Vagina (tissue), 2 donors: ENCODE data around the gene PRMT2.

ENCODE experiments used
- POLR2A ChIP-seq, 2 donors: fragments of 450-650 bp; IDR thresholded peaks; one replicate each; pipeline ENCODE4 v1.6.1; 2017; ENCODE audit warnings: antibody characterized with exemption in 2 of 2, mild to moderate bottlenecking in 2 of 2, moderate library complexity in 2 of 2
- POLR2AphosphoS5 ChIP-seq, 2 donors: sonication (generic); formaldehyde crosslinking; IDR thresholded peaks; one replicate each; pipeline ENCODE4 v1.9.0; 2017; ENCODE audit warnings: antibody characterized with exemption in 2 of 2, mild to moderate bottlenecking in 2 of 2, low read depth in 1 of 2; ENCODE audit not compliant: insufficient read depth in 1 of 2
- TF ChIP-seq, protein P1 (sequence below), 3 experiments: fragments of 450-650 bp in 2 of 3; fragments of 200-600 bp in 1 of 3; sonication (generic) in 1 of 3; IDR thresholded peaks; one replicate each; pipeline ENCODE4 v1.5.1; 2017 to 2019; ENCODE audit warnings: antibody characterized with exemption in 3 of 3, mild to moderate bottlenecking in 2 of 3, moderate library complexity in 2 of 3

DNA sequence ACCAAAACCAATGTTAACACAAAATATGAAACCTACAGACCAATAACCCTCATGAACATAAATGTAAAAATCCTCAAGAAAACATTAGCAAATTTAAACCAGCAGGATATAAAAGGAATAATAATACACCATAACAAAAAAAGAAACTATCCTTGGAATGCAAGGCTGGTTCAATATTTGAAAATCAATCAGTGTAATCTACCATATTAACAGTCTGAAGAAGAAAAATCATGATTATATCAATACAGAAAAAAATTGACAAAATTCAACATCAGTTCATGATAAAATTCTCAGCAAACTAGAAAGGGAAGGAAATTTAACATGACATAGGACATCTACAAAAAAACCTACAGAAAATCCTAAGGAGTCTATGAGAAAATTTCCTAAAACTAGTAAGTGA, 19.8 kb downstream of the PRMT2 start:
- TF ChIP-seq POLR2A (IDR thresholded peaks at IDR 0.05) = no peak
- TF ChIP-seq, protein P1, sequence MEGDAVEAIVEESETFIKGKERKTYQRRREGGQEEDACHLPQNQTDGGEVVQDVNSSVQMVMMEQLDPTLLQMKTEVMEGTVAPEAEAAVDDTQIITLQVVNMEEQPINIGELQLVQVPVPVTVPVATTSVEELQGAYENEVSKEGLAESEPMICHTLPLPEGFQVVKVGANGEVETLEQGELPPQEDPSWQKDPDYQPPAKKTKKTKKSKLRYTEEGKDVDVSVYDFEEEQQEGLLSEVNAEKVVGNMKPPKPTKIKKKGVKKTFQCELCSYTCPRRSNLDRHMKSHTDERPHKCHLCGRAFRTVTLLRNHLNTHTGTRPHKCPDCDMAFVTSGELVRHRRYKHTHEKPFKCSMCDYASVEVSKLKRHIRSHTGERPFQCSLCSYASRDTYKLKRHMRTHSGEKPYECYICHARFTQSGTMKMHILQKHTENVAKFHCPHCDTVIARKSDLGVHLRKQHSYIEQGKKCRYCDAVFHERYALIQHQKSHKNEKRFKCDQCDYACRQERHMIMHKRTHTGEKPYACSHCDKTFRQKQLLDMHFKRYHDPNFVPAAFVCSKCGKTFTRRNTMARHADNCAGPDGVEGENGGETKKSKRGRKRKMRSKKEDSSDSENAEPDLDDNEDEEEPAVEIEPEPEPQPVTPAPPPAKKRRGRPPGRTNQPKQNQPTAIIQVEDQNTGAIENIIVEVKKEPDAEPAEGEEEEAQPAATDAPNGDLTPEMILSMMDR (IDR thresholded peaks at IDR 0.05) = no peak
- no peak for TF ChIP-seq POLR2AphosphoS5 (IDR thresholded peaks at IDR 0.05; ENCODE audit: insufficient read depth in 1 of 2, low read depth in 1 of 2)
